ENCODE measurements around the gene SEMA6D.

The SEMA6D gene

DNA sequence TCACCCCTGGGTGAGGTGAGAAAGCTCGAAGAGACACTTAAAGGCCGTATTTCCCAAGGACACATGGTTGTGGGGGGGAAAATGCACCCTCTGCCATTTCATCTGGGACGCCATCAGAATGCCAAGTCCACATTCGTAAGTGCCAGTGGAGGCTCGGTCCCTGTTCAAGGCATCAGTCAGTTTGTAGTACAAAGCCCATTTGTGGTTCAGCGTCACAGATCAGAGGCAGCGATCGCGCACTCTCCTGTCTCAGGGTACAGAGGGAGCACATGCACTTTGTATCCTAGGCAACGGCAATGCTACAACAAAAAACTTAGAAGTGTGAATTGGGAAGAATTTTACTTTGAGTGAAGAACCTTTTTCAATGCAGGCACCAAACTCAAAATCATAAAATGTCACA, 27.2 kb downstream of the SEMA6D start:
- no peak for DNase-seq

GRCh38 chr15:47744973-47745372, 27.7 kb downstream of the SEMA6D start:
- DNase-seq, result no peak

GRCh38 chr15:47746516-47746915, 29.2 kb downstream of the SEMA6D start:
- DNase-seq, result peak; percentile 64

- DNase-seq, result no peak
Measured at GRCh38 chr15:47750030-47750739, 32.9 kb downstream of the SEMA6D start.

DNA sequence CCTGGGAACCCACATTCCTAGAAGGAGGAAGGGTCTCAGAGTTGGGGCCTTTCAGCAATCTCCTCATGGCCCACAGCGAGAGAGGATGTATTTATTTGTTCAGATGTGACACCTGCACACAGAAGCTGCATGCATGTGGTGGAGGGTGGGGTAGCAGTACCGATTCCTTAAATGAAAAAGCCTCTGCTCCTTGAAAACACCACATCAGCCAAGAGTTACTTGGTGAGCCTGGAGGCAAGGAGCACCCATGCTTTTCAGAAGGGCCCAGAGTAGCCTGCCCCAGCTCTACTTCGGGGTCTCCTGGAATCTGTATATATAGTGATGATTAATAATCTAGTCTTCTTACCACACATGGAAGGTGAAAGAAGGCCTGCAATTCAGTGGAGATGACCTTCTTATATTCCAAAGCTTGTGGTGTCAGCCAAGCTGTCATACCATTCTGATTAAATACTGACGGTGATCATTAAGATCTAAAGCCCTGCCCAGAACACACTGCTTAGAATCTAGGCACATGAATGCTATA, 33.5 kb downstream of the SEMA6D start:
- DNase-seq, result no peak

GRCh38 chr15:47753591-47753990, 36.3 kb downstream of the SEMA6D start:
- no peak for DNase-seq

GRCh38 chr15:47754312-47754711, 37.0 kb downstream of the SEMA6D start:
- DNase-seq, result no peak

DNA sequence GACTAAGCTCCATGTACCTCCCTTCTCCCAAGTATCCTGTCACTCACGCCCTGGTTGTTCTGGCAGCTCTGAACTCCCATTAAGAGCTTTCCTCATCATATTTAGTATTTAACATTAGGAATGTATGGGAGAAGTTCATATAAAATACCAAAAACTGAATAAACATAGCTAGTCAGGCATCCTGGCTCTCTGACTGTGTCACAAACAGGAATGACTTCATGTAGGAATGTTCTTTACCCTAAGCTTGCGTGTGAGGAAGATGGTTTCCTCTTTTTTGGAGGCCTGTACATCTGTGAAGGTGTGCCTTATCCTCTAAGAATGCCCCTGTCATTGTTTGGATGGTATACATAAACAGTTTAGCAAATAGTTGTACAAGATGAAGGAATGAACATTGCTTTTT, 38.6 kb downstream of the SEMA6D start:
- DNase-seq, result no peak

- DNase-seq, result peak; percentile 54
Measured at GRCh38 chr15:47756872-47757271, 39.6 kb downstream of the SEMA6D start.

DNA sequence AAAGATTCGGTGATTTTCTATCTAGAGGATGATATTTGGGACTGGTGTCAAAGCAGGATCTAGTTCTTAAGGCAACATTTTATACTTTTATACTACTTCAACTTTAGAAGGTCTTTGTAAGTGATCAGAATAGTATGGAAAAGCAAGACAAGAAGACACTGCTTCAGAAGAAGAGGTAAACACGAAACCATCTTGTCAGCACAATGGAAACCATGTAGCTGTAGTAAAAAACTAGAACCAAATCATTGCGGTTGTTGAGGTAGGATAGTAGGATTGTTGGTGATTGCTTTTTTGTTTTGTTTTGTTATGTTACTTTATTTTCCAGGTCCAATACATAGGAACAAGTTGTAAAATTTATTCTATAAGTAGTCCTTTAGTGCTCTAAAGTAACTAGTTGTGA, 40.0 kb downstream of the SEMA6D start:
- DNase-seq, result no peak

DNA sequence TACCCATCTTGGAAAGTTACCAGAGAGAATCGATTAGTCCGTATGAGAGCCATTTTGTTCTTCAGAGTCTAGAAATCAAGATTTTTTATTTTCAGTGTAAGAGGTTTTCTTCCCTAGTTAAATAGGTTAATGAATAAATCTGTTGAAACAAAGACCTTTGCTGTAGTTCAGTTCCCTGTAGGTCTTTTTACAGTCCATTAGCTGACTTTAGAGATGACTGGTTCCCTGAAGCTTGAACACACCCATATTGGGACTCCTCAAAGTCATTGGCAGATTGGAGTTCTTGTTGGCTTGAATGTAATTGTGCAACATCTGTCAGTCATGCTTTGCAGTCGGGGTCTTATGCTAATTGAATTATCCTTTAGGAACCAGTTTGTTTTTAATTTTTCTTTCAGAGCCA, 45.3 kb downstream of the SEMA6D start:
- DNase-seq, result peak; percentile 74

- DNase-seq, result no peak
Measured at GRCh38 chr15:47764666-47765065, 47.4 kb downstream of the SEMA6D start.

GRCh38 chr15:47766406-47766805, 49.1 kb downstream of the SEMA6D start:
- no peak for DNase-seq

DNA sequence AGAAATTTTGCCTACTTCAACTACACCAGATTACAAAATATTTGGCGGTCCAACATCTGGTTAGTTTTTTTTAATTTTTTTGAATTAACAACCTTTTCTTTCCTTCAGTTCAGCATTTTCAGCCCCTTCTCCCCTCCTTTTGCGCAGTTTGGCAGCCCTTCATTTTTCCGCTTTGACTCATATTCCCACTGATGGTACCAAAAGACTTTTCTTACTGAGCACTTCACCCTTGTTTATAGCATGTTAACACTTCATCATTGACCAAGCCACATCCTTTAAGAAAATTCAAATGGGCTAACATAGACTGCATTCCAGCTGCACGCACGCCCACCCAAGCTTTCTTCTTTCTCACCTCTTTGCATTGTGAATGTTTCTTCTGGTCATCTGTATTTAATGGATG, 49.7 kb downstream of the SEMA6D start:
- DNase-seq, result no peak

DNA sequence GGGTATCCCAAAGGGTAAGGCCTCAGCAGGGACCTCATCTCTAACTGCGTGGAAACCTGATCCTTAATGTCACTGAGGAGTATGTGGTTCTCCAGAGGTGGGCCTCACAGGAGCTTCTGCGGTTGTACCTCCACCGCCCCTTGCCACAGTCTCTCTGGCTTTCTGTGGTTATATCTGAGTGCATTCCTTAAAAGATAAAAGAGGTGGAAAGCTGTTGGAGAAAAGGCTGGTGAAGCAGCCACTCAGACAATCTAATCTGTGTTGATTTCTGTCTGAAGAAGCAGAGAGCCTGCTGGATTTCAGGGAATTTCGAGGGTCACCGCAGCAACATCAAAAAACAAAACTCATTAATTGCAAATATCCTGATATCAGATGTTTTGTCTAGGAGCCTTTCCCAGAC, 51.4 kb downstream of the SEMA6D start:
- DNase-seq, result no peak

DNA sequence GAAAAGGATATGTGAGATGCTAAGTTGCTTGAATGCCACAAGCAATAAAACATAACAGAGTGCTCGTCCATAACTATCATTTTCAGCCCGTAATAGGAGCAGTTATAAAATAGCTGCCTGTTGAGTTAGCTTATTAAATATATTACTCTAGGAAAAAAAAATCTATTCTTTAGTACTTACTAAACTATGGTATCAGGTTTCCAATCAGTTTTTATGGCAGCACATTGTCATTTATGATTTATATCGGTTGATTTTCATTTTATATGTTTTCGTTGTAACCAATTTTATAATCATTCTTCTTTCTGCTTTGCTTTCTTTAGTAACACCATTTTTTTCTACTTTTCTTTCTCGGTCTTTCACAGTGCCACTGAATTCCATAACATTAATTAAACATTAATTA, 51.9 kb downstream of the SEMA6D start:
- no peak for DNase-seq

DNA sequence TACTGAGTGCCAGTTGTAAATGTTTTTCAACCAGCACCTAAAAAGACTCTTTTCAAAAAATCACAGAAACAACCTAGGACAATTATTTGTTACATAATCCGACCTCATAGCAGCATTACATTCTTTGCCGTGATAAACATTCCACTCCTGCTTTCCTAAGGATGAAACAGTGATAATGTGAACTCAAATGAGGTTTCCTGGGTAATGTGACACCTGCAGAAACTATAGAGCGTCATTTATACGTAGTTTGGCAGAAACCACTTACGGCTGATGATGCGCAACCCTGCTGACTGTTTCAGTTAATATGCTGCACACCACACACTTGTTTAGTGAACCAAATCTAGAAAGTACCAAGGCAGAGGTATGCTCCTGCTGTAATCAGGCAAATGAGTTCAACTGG, 55.8 kb downstream of the SEMA6D start:
- no peak for DNase-seq

DNA sequence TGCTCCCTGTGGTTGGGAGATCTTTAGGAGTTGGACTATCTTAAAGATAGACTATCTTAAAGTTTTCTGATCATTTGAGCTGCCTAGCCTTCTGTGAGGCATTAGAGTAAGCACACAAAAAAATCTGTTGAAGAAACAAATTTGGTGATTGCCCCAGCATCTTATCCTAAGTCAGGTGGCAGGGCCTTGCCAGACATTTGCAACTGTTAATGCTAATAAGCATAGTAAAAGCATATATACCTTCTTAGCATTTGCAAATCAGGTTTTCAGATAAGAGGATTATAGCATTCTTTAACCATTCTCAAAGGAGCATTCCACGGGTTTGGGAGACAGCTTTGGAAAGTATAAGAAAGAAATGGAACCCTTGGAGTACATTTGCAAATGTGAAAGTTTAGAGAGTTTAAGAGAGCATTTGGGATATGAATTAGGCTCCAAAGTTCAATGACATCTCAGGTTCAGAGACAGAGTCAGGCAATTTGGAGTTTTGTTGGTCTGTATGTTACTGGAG, 61.0 kb downstream of the SEMA6D start:
- peak; percentile 35 for DNase-seq

DNA sequence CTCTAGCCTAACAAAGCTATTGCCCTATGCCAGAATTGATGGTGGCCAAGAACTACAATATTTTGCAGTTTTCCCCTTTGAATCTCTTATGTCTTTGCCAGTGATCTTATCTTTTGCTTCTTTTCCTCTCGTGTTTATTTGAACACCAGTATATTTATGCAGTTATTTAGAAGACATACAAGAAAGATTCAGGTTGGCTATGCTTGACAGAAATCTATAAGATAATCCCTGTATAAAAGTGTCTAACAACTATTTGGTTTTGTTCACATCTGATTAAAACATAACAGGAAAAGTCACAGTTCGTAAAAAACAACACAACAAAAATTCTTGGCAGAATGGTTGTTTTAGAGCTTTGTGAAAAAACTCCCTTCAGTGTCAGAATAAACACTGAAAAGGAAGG, 63.7 kb downstream of the SEMA6D start:
- no peak for DNase-seq

- DNase-seq, result no peak
Measured at GRCh38 chr15:47781527-47781926, 64.2 kb downstream of the SEMA6D start.

DNA sequence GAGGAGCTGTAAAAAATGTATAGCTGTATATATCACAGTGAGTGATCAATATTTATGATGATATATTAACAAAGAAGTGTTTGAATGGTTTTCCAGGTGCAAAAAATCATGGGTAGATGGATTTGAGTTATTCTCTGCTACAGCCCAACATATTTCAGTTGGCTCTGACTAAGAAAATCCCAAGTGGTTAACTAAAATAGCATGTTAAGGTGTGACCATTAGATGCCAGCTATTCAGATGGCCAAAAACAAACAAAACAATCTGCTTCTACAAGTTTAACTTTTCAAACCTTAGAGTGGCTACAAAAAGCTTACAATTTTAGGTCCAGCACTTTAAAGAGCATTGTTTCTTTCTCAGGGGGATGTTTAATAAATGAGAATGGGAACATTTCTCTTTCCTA, 67.5 kb downstream of the SEMA6D start:
- DNase-seq, result no peak

GRCh38 chr15:47786371-47786770, 69.1 kb downstream of the SEMA6D start:
- no peak for DNase-seq

DNA sequence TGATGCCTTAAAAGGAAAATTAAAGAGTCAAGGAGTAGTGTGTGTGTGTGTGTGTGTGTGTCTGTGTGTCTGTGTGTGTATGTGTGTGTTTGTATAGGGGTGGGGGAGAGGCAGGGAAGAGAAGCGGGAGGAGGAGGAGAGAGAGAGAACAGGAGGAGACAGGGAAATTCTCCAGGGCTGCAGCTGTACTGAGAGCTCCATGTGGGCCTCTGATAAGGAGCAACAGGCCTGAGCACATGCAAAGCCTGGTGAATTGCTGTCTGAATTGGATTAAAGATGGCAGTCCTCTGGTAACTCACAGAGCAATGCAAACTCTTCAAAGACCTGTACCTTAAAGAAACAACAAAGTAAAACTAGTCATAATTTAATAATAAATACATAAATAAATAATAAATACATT, 70.6 kb downstream of the SEMA6D start:
- peak; percentile 81 for DNase-seq

DNA sequence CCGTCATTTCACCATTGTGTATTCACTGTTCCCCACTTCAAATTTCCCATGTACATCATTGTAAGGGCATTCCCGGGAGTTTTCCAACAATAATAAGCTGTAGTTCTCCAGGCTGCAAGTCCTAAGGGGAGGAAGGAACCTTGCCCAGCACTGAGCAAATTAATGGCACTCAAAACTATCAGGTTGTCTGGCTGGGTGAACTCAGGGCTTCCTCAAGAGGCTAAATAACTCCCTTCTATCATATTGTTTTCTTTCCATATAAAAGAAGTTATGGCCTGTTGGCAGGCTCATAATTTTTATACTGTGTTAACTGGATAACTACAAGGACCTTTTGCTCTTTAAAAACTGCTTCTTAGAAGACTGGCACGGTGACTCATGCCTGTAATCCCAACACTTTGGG, 71.4 kb downstream of the SEMA6D start:
- DNase-seq, result no peak

DNA sequence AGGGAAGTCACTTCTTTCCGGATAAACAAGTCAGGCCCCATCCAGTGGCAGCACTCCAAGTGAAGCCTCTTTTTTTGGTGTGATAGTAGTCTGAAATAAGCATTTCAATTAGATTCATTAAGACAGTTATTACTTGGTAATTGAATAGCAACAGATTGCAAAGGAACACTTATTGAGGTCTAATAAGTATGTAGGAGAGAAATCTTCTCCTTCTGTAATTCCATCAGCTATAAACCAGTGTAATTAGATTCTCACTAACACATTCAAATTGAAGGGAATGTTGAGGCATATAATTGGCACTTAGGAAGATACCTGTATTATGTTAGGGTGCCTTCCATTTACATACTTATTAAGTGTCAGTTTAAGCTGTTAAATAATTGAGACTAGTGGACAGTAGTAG, 73.9 kb downstream of the SEMA6D start:
- DNase-seq, result no peak

Measured in NCI-H82 (cell line).